GM06990 (cell line): ENCODE data around the gene LDLRAD4.

Experiments used
- DNase-seq: peaks from one replicate; pipeline ENCODE4 v3.0.0-alpha.2; 2011; ENCODE audit not compliant: insufficient read length; ENCODE audit errors: extremely low read depth
- H3K27me3 ChIP-seq: replicated peaks from 2 replicates; pipeline ENCODE4 v1.6.0; 2011; ENCODE audit warnings: low read length; ENCODE audit not compliant: control insufficient read depth, insufficient read depth
- H3K36me3 ChIP-seq: 2 replicates; pipeline ENCODE4 v1.5.1; 2011; ENCODE audit warnings: low read length; ENCODE audit not compliant: control insufficient read depth, insufficient read depth
- H3K4me3 ChIP-seq: replicated peaks from 2 replicates; pipeline ENCODE4 v1.5.1; 2011; ENCODE audit warnings: low read depth, mild to moderate bottlenecking, control low read depth, low read length
- TF ChIP-seq, protein P1 (sequence below): IDR thresholded peaks from 2 replicates; pipeline ENCODE4 v1.5.1; 2011; ENCODE audit warnings: low read length, control low read depth, mild to moderate bottlenecking, inconsistent platforms; ENCODE audit not compliant: insufficient read depth, poor library complexity, severe bottlenecking

The LDLRAD4 gene

DNA sequence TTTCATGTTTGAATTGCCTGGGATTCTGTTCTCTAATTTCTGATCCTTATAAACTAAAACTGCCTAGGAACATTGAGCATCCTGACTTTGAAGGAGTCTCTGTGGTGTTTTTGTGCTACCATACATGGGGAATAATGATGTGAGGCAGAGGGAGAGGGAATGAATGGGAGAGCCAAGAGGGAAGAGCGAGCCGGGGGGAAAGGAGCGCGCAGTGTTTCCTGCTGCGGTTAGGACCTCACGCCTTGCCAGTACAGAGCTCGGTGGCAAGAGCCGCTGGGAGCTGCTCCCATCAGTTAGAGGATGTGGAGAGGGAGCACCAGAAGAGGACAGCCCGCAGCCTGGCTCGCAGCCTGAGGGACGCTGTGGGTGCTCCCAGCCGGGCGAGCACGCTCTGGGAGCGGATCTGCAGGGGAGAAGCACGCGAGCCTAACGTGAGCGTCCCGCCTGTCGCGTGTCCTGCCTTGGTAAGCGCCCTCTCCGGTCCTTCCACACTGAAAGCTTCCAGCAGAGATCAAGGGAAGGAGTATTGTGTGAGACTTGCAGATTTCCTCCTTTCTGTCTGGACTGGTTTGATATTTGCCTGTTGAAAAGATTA, 393.1 kb downstream of the LDLRAD4 start:
- Histone ChIP-seq H3K27me3 (no peaks in the 10 kb centered on the region), H3K36me3 (no peaks in the 10 kb centered on the region; the same call in 1 of the 2 replicates), H3K4me3 (peak overlapping the region; percentile 54)
- TF ChIP-seq, protein P1, sequence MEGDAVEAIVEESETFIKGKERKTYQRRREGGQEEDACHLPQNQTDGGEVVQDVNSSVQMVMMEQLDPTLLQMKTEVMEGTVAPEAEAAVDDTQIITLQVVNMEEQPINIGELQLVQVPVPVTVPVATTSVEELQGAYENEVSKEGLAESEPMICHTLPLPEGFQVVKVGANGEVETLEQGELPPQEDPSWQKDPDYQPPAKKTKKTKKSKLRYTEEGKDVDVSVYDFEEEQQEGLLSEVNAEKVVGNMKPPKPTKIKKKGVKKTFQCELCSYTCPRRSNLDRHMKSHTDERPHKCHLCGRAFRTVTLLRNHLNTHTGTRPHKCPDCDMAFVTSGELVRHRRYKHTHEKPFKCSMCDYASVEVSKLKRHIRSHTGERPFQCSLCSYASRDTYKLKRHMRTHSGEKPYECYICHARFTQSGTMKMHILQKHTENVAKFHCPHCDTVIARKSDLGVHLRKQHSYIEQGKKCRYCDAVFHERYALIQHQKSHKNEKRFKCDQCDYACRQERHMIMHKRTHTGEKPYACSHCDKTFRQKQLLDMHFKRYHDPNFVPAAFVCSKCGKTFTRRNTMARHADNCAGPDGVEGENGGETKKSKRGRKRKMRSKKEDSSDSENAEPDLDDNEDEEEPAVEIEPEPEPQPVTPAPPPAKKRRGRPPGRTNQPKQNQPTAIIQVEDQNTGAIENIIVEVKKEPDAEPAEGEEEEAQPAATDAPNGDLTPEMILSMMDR = no peak
- DNase-seq = no peak

DNA sequence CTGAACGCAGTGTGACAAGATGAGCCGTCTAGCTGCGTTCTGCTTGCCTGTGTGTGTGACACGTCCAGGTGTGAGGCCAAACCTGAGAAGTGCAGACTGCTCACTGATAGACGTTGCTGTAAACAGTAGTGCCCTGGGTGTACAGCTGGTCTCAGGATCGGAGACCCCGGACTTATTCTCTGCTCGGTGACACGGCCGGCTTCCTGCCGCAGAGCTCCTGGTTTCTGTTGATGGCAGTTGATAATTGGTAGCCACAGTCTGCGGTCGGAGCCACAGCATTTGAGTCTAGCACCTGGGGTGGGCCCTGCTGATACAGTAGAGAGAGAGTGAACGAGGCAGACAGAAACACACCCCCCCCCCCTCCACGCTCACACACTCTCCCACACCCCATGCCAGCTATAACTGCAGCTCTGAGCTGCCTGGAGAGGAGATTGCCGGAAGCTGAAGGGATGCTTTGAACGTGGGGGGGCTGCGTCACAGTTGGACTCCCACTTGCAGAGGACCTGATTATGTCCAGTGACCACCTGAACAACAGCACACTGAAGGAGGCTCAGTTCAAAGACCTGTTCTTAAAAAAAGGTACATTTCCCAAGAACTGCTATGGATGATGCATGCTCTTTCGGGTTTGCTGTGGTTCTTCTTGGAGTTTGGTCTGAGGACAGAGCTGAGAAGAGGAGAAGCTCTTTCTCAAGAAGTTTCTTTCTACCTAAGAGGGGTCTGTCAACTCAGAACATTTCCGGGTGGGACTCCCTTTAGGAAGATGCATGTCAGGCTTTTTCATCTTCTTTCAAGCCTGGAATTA, 393.8 kb downstream of the LDLRAD4 start:
- TF ChIP-seq, protein P1 = no peak
- peak; percentile 83 for DNase-seq
- no peaks in the 10 kb centered on the region; the same call in 1 of the 2 replicates for H3K36me3 ChIP-seq
- no peaks in the 10 kb centered on the region for H3K27me3 ChIP-seq
- peak overlapping the region; percentile 54 for H3K4me3 ChIP-seq

GRCh38 chr18:13613099-13613498, 394.5 kb downstream of the LDLRAD4 start:
- Histone ChIP-seq H3K4me3 (peak overlapping the region; percentile 54), H3K27me3 (no peaks in the 10 kb centered on the region)
- no peak for DNase-seq

DNA sequence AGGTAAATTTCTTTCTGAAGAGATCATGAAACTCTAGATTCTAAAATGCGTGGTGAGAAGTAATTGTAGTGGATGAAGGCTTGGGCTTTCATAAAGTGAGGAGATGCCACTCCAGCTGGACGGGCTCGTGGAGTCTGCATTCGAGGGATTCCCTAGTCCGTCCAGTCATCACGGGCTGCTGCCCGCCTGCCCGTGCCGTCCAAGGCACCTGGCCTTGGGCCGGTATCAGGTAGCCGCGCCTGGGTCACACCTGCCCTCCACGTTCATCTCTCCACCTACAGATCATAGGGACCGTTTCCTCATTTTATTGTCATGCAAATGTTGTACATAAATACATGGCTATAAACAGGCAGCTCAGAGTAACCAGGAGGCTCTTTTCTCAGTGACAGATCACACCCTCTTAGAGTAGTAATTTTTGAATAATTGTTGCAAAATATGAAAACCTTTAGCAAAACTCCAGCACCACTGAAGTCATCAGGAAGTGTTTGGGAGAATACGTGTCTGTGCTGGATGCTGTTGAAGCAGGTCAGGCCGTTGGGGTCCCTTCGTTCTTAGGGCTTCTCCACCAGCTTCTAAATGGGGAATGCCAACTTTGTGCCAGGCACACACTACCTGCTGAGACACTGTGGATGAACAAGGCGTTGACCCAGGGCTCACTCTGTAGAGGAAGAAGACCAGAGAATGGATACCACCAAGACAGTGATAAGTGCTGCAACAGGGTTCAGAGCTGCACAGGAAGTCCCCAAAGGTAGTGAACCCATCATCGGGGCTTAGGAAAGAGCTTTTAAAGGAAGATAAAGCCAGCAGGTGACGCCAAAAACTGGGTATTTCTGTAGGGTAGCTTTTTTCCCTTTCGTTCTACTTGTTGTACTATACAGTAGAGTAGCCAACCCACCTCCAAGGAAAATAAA, 395.3 kb downstream of the LDLRAD4 start:
- H3K27me3 ChIP-seq = no peaks in the 10 kb centered on the region
- peak; percentile 76 for DNase-seq
- TF ChIP-seq, protein P1 = no peak
- no peaks in the 10 kb centered on the region; the same call in 1 of the 2 replicates for H3K36me3 ChIP-seq
- peak overlapping the region; percentile 54 for H3K4me3 ChIP-seq

More at GRCh38 chr18:13613099-13613498, 394.5 kb downstream of the LDLRAD4 start:
- TF ChIP-seq, protein P1 = no peak
- H3K36me3 ChIP-seq = no peaks in the 10 kb centered on the region; the same call in 1 of the 2 replicates

GRCh38 chr18:13614641-13615288, 396.2 kb downstream of the LDLRAD4 start:
- TF ChIP-seq, protein P1 = no peak
- no peaks in the 10 kb centered on the region for H3K27me3 ChIP-seq
- H3K4me3 ChIP-seq = peak overlapping the region; percentile 54
- DNase-seq = peak; percentile 68
- no peaks in the 10 kb centered on the region; the same call in 1 of the 2 replicates for H3K36me3 ChIP-seq
